ENCODE measurements around the gene CST9. TPM values are rescaled to one million over a fixed set of nuclear protein-coding genes. Genes with fewer than 3 reads are reported as not detected.

Gene CST9
- total RNA-seq = not detected

GRCh38 chr20:23605867-23606651 is at the start of gene CST9:
TSS of gene CST9 (minus strand) at chr20:23605917. CDS start at chr20:23605864, 53 bp downstream.
- no peaks in the 10 kb centered on the region for H3K36me3 ChIP-seq
- no peaks in the 10 kb centered on the region for H3K4me1 ChIP-seq (replicated peaks)
- intact Hi-C loops (cut with DNase I) = loop anchor here (5.0 kb wide), 3 partner anchors 164 to 259 kb away; partner anchors contain the start of gene GZF1
- 60% methylated on average over 16 of the region's 16 CpGs for WGBS
- H3K4me3 ChIP-seq = no peak within 1 kb of the TSS
- TF ChIP-seq, protein P1, sequence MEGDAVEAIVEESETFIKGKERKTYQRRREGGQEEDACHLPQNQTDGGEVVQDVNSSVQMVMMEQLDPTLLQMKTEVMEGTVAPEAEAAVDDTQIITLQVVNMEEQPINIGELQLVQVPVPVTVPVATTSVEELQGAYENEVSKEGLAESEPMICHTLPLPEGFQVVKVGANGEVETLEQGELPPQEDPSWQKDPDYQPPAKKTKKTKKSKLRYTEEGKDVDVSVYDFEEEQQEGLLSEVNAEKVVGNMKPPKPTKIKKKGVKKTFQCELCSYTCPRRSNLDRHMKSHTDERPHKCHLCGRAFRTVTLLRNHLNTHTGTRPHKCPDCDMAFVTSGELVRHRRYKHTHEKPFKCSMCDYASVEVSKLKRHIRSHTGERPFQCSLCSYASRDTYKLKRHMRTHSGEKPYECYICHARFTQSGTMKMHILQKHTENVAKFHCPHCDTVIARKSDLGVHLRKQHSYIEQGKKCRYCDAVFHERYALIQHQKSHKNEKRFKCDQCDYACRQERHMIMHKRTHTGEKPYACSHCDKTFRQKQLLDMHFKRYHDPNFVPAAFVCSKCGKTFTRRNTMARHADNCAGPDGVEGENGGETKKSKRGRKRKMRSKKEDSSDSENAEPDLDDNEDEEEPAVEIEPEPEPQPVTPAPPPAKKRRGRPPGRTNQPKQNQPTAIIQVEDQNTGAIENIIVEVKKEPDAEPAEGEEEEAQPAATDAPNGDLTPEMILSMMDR (IDR thresholded peaks at IDR 0.05) = no peak
- no peak for TF ChIP-seq POLR2A (IDR thresholded peaks at IDR 0.05)
- TF ChIP-seq POLR2AphosphoS5 (IDR thresholded peaks at IDR 0.05) = no peak
- no peaks in the 10 kb centered on the region for H3K9me3 ChIP-seq
- no peak within 1 kb of the TSS for H3K27ac ChIP-seq
- no peaks in the 10 kb centered on the region for H3K27me3 ChIP-seq (replicated peaks; ENCODE audit: insufficient read depth)
- no peak for DNase-seq (ENCODE audit: low spot score)

- WGBS = 55% methylated on average over 4 of the region's 4 CpGs
- Histone ChIP-seq H3K4me1 (replicated peaks) (no peaks in the 10 kb centered on the region), H3K9me3 (no peaks in the 10 kb centered on the region), H3K27me3 (replicated peaks; ENCODE audit: insufficient read depth) (no peaks in the 10 kb centered on the region), H3K27ac (no peak overlapping the region), H3K4me3 (no peak overlapping the region), H3K36me3 (no peaks in the 10 kb centered on the region)
- TF ChIP-seq POLR2AphosphoS5 (IDR thresholded peaks at IDR 0.05) (no peak), POLR2A (IDR thresholded peaks at IDR 0.05) (no peak)
- TF ChIP-seq, protein P1 (IDR thresholded peaks at IDR 0.05) = no peak
- no peak for DNase-seq (ENCODE audit: low spot score)
- intact Hi-C loops (cut with DNase I) = no loop called here
These were observed 49.0 kb upstream of the CST9 start for GRCh38 chr20:23654717-23655116.

DNA sequence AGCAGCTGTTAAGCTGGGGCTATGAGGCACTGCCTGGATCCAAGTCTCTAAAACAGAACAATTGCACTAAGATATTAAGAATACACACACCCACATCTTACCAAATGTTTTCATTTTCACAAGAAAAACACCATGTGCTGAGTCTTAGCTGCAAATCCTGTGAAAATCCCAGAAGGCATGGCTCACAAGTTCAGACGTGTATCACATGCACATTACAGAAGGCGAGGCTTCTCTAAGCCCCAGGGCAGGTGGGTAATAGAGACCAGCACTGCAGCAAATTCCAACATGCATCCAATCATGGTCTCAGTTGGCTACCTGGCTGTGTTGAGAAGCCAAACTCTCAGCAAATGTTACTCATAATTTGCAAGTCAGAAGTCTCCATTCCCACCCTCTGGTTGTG is 48.3 kb upstream of the CST9 start:
- Histone ChIP-seq H3K27me3 (replicated peaks; ENCODE audit: insufficient read depth) (no peaks in the 10 kb centered on the region), H3K36me3 (no peaks in the 10 kb centered on the region), H3K4me3 (no peak overlapping the region), H3K27ac (no peak overlapping the region), H3K4me1 (replicated peaks) (no peaks in the 10 kb centered on the region), H3K9me3 (no peaks in the 10 kb centered on the region)
- DNase-seq (ENCODE audit: low spot score) = no peak
- intact Hi-C loops (cut with DNase I) = no loop called here
- 62% methylated on average over 2 of the region's 2 CpGs for WGBS
- TF ChIP-seq, protein P1 (IDR thresholded peaks at IDR 0.05) = no peak
- no peak for TF ChIP-seq POLR2AphosphoS5 (IDR thresholded peaks at IDR 0.05)

- H3K4me3 ChIP-seq = no peak overlapping the region
- no peaks in the 10 kb centered on the region for H3K27me3 ChIP-seq (replicated peaks; ENCODE audit: insufficient read depth)
- no peaks in the 10 kb centered on the region for H3K36me3 ChIP-seq
- no peaks in the 10 kb centered on the region for H3K9me3 ChIP-seq
- 93% methylated on average over 3 of the region's 3 CpGs for WGBS
- no peak overlapping the region for H3K27ac ChIP-seq
- TF ChIP-seq POLR2AphosphoS5 (IDR thresholded peaks at IDR 0.05) (no peak), POLR2A (IDR thresholded peaks at IDR 0.05) (no peak)
- TF ChIP-seq, protein P1 (IDR thresholded peaks at IDR 0.05) = no peak
- no peaks in the 10 kb centered on the region for H3K4me1 ChIP-seq (replicated peaks)
- DNase-seq (ENCODE audit: low spot score) = no peak
- intact Hi-C loops (cut with DNase I) = no loop called here
These were observed 47.8 kb upstream of the CST9 start for GRCh38 chr20:23653400-23653938.

DNA sequence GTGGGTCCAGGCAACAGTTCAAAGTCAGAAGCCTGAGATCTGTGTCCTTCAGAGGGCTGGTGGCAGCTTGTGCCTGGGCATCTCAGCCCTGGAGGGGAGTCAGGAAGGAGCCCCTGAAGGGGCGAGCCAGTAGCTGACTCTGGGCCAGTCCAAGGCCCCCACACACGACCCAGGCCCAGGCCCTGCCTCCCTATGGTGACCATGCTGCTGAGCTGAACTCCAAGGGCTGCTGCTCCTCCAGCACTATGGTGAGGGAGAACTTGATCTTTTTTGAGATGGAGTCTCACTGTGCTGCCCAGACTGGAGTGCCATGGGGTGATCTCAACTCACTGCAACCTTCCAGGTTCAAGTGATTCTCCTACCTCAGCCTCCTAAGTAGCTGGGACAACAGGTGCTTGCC is 47.2 kb upstream of the CST9 start:
- TF ChIP-seq POLR2A (IDR thresholded peaks at IDR 0.05) = no peak
- no peak for TF ChIP-seq POLR2AphosphoS5 (IDR thresholded peaks at IDR 0.05)
- TF ChIP-seq, protein P1 (IDR thresholded peaks at IDR 0.05) = no peak
- Histone ChIP-seq H3K4me1 (replicated peaks) (no peaks in the 10 kb centered on the region), H3K9me3 (no peaks in the 10 kb centered on the region), H3K27me3 (replicated peaks; ENCODE audit: insufficient read depth) (no peaks in the 10 kb centered on the region), H3K27ac (no peak overlapping the region), H3K4me3 (no peak overlapping the region), H3K36me3 (no peaks in the 10 kb centered on the region)
- DNase-seq (ENCODE audit: low spot score) = no peak
- intact Hi-C loops (cut with DNase I) = no loop called here
- 94% methylated on average over 2 of the region's 2 CpGs for WGBS
